ENCODE data around the gene TUBGCP5. TPM values are rescaled to one million over a fixed set of nuclear protein-coding genes. Genes with fewer than 3 reads are reported as not detected.
"Not testable (repeated sequence)": the region's sequence is repeated elsewhere in the genome, so short reads cannot be mapped to it uniquely, and the experiment has no call there.

Gene TUBGCP5
- 14.1 TPM for polyA plus RNA-seq (2013, experiment 1 of 2)
- 13.3 TPM for polyA plus RNA-seq (2013, experiment 2 of 2)

DNA sequence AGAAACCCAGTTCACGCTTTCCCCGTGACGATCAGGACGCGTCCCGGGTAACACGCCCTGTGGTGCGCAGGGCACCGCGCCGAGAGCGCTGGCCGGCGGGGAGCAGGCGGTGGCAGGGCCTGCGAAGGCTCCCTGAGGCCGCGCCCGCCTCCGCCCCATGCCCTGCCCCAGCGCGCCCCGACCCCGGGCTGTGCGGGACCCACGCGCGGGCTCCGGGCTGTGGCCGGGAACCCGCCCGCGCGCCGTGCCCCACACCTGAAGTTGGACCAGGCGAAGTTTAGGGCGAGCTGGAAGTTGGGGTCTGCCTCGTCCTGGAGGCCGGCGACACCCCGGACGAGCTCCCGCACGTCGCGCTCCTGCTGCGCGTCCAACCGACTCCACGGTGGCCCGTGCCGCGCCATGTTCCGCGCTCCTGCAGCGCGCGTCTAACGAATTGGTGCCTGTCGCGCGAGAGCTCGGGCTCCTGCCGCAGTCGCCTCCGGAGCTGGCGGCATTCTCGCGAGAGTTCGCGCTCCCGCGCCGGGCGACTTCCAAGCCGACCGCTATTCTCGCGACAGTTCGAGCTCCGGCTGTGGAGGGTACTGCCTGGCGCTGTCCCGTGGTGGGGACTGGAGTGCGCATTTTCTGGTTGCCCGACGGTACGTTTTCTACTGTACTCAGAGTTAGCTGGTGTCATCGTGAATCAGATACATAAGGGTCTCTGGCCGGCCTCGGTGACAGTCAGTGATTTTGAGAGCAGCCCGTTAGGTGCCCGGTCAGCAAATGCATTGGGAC, at the start of gene TUBGCP5:
Gene TUBGCP5 (minus strand): TSS at position 427 of the 774 bp plus-strand sequence. CDS start 26 bp downstream, at position 401.
- no CpG with 5 or more reads among the region's 92 CpGs for WGBS (ENCODE audit: extremely low coverage, insufficient coverage, low lambda C conversion rate)
- peaks cover 7% of the 10 kb centered on the region for H3K79me1 ChIP-seq (ENCODE audit: low read length)
- no peak within 1 kb of the TSS for H4K8ac ChIP-seq (ENCODE audit: low read depth, low read length)
- no peak within 1 kb of the TSS for H2BK120ac ChIP-seq (ENCODE audit: low read depth, low read length)
- peak within 1 kb of the TSS; percentile 79 for H3K4me2 ChIP-seq (ENCODE audit: low read length)
- peak within 1 kb of the TSS; percentile 72 for H3K4ac ChIP-seq (ENCODE audit: low read depth, low read length)
- H3K27ac ChIP-seq (ENCODE audit: low read depth, low read length): peak within 1 kb of the TSS; percentile 24
- DNase-seq: peak; percentile 99
- H3K4me1 ChIP-seq (ENCODE audit: control insufficient read depth, low read depth, low read length): no peaks in the 10 kb centered on the region
- peak within 1 kb of the TSS; percentile 96 for H3K56ac ChIP-seq (ENCODE audit: low read length)
- H3K9ac ChIP-seq (ENCODE audit: low read length): peak within 1 kb of the TSS; percentile 88
- no peak within 1 kb of the TSS for H2AK5ac ChIP-seq (ENCODE audit: low read length)
- H4K5ac ChIP-seq (ENCODE audit: low read length): no peak within 1 kb of the TSS
- no peaks in the 10 kb centered on the region for H3K79me2 ChIP-seq (ENCODE audit: control insufficient read depth, insufficient read depth, low read length)
- no peak within 1 kb of the TSS for H2BK15ac ChIP-seq (replicated peaks; ENCODE audit: low read depth)
- peak within 1 kb of the TSS; percentile 76 for H3K23ac ChIP-seq (ENCODE audit: low read length)
- H2BK5ac ChIP-seq (ENCODE audit: low read length): no peak within 1 kb of the TSS
- peak within 1 kb of the TSS; percentile 85 for H3K18ac ChIP-seq (ENCODE audit: low read length)
- no peaks in the 10 kb centered on the region for H3K27me3 ChIP-seq (ENCODE audit: insufficient read depth, low read length, poor library complexity)
- H3K4me3 ChIP-seq (ENCODE audit: low read length): peak within 1 kb of the TSS; percentile 87
- no peaks in the 10 kb centered on the region for H3K36me3 ChIP-seq (ENCODE audit: control insufficient read depth, insufficient read depth, low read length)

DNA sequence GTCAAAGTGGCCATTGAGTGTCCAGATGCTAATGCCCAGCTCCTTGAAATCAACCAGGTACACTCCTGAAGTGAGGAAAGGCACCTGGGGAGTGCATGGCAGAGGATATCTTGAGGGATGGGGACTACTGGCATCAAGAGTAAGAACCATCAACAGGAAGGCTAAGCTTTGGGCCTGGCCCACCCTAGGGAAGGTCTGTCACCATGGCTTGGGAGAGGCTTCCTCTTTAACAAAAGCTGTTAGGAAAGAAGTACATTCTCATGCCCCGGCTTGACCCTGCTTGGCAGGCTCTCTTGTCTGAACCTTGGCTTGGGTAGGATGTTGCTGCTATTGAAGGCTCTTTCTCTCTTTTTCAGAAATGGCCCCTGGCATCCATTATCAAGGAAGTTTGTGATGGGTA, 43.7 kb upstream of the TUBGCP5 start:
- no peaks in the 10 kb centered on the region for H3K27me3 ChIP-seq (ENCODE audit: insufficient read depth, low read length, poor library complexity)
- no peak overlapping the region for H4K5ac ChIP-seq (ENCODE audit: low read length)
- H3K4ac ChIP-seq (ENCODE audit: low read depth, low read length): no peak overlapping the region
- no peak overlapping the region for H3K9ac ChIP-seq (ENCODE audit: low read length)
- no peaks in the 10 kb centered on the region for H3K79me1 ChIP-seq (ENCODE audit: low read length)
- no peak overlapping the region for H3K4me3 ChIP-seq (ENCODE audit: low read length)
- no peak overlapping the region for H3K18ac ChIP-seq (ENCODE audit: low read length)
- H4K8ac ChIP-seq (ENCODE audit: low read depth, low read length): no peak overlapping the region
- no peaks in the 10 kb centered on the region for H3K79me2 ChIP-seq (ENCODE audit: control insufficient read depth, insufficient read depth, low read length)
- no peak overlapping the region for H2AK5ac ChIP-seq (ENCODE audit: low read length)
- H3K4me2 ChIP-seq (ENCODE audit: low read length): no peak overlapping the region
- no peak overlapping the region for H2BK15ac ChIP-seq (replicated peaks; ENCODE audit: low read depth)
- H3K4me1 ChIP-seq (ENCODE audit: control insufficient read depth, low read depth, low read length): no peaks in the 10 kb centered on the region
- no peak overlapping the region for H3K23ac ChIP-seq (ENCODE audit: low read length)
- H3K56ac ChIP-seq (ENCODE audit: low read length): no peak overlapping the region
- H3K36me3 ChIP-seq (ENCODE audit: control insufficient read depth, insufficient read depth, low read length): no peaks in the 10 kb centered on the region
- DNase-seq: no peak
- WGBS (ENCODE audit: extremely low coverage, insufficient coverage, low lambda C conversion rate): no CpG with 5 or more reads among the region's 1 CpG
- no peak overlapping the region for H3K27ac ChIP-seq (ENCODE audit: low read depth, low read length)
- H2BK120ac ChIP-seq (ENCODE audit: low read depth, low read length): no peak overlapping the region
- no peak overlapping the region for H2BK5ac ChIP-seq (ENCODE audit: low read length)

DNA sequence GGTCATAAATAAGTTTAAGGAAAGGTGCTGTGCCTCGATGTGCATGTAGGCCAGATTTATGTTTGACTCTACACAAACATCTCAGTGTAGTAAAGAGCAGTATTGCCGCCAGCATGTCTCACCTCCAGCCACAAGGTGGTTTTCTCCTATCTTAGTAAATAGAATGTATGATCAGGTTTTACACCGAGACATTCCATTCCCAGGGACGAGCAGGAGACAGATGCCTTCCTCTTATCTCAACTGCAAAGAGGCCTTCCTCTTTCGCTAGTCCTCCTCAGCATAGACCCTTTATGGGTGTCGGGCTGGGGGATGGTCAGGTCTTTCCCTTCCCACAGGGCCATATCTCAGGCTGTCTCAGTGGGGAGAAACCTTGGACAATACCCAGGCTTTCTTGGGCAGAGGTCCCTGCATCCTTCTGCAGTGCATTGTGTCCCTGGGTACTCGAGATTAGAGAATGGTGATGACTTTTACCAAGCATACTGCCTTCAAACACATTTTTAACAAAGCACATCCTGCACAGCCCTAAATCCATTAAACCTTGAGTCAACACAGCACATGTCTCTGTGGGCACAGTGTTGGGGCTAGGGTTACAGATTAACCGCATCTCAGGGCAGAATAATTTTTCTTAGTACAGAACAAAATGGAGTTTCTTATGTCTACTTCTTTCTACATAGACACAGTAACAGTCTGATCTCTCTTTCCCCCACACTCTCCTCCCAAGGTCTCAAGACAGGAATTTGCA, 42.8 kb upstream of the TUBGCP5 start:
- H3K4me2 ChIP-seq (ENCODE audit: low read length); H2AK5ac ChIP-seq (ENCODE audit: low read length); H2BK120ac ChIP-seq (ENCODE audit: low read depth, low read length); H3K79me1 ChIP-seq (ENCODE audit: low read length); H3K4me3 ChIP-seq (ENCODE audit: low read length); H3K27ac ChIP-seq (ENCODE audit: low read depth, low read length); H3K9ac ChIP-seq (ENCODE audit: low read length); H3K23ac ChIP-seq (ENCODE audit: low read length); H2BK5ac ChIP-seq (ENCODE audit: low read length); H3K36me3 ChIP-seq (ENCODE audit: control insufficient read depth, insufficient read depth, low read length); H3K27me3 ChIP-seq (ENCODE audit: insufficient read depth, low read length, poor library complexity); H3K79me2 ChIP-seq (ENCODE audit: control insufficient read depth, insufficient read depth, low read length); H3K4me1 ChIP-seq (ENCODE audit: control insufficient read depth, low read depth, low read length); H2BK15ac ChIP-seq (replicated peaks; ENCODE audit: low read depth); H3K18ac ChIP-seq (ENCODE audit: low read length); H4K8ac ChIP-seq (ENCODE audit: low read depth, low read length); H3K4ac ChIP-seq (ENCODE audit: low read depth, low read length); H4K5ac ChIP-seq (ENCODE audit: low read length): not testable (repeated sequence)
- H3K56ac ChIP-seq (ENCODE audit: low read length): peak overlapping the region; percentile 60
- WGBS (ENCODE audit: extremely low coverage, insufficient coverage, low lambda C conversion rate): no CpG with 5 or more reads among the region's 8 CpGs
- peak; percentile 31 for DNase-seq

DNA sequence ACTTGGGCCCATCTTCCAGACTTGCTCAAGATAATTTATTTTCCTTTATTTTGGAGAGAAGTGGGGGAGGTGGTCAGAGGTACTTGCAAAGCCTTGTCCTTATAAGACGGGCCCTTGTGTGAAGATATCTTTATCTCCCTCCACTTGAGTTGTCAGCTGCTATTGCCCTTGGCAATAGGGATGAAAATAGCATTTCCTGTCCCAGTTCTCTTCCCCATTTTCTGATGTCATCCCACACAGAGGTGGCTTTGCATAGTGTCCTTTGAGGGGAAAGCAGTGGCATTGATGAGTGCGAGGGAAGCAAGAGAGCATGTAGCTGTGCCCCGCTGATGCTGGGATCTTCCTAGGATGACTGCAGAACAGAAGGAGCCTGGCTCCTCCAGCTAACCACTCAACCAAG, 41.9 kb upstream of the TUBGCP5 start:
- H3K79me1 ChIP-seq (ENCODE audit: low read length): no peaks in the 10 kb centered on the region
- no peak overlapping the region for H3K23ac ChIP-seq (ENCODE audit: low read length)
- H2AK5ac ChIP-seq (ENCODE audit: low read length): no peak overlapping the region
- H3K4me1 ChIP-seq (ENCODE audit: control insufficient read depth, low read depth, low read length): no peaks in the 10 kb centered on the region
- H3K36me3 ChIP-seq (ENCODE audit: control insufficient read depth, insufficient read depth, low read length): no peaks in the 10 kb centered on the region
- peak overlapping the region; percentile 73 for H3K27ac ChIP-seq (ENCODE audit: low read depth, low read length)
- H2BK120ac ChIP-seq (ENCODE audit: low read depth, low read length): no peak overlapping the region
- H2BK5ac ChIP-seq (ENCODE audit: low read length): no peak overlapping the region
- H3K4ac ChIP-seq (ENCODE audit: low read depth, low read length): no peak overlapping the region
- peak; percentile 60 for DNase-seq
- no peak overlapping the region for H2BK15ac ChIP-seq (replicated peaks; ENCODE audit: low read depth)
- no peak overlapping the region for H3K56ac ChIP-seq (ENCODE audit: low read length)
- H3K4me3 ChIP-seq (ENCODE audit: low read length): no peak overlapping the region
- H3K27me3 ChIP-seq (ENCODE audit: insufficient read depth, low read length, poor library complexity): no peaks in the 10 kb centered on the region
- H3K18ac ChIP-seq (ENCODE audit: low read length): no peak overlapping the region
- no peak overlapping the region for H3K9ac ChIP-seq (ENCODE audit: low read length)
- no peaks in the 10 kb centered on the region for H3K79me2 ChIP-seq (ENCODE audit: control insufficient read depth, insufficient read depth, low read length)
- WGBS (ENCODE audit: extremely low coverage, insufficient coverage, low lambda C conversion rate): no CpG with 5 or more reads among the region's 3 CpGs
- H4K8ac ChIP-seq (ENCODE audit: low read depth, low read length): no peak overlapping the region
- H4K5ac ChIP-seq (ENCODE audit: low read length): no peak overlapping the region
- no peak overlapping the region for H3K4me2 ChIP-seq (ENCODE audit: low read length)

DNA sequence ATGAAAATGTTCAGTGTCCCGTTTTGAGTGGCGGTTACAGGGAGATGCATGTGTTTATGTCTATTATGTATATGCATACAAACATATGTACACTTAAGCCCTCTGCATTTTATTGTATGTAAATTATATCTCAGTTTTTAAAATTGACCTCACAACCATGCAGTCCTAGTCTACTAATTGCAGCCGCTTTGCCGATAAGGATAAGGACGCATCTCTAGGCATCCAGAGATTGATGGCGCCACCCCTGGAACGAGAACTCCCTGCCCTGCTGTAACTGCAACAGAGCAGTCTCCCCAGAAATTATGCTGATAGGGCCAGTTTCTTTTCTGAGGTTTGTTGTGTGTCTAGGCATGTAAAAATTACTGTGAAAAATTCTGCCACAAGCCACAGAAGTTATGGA, 40.4 kb upstream of the TUBGCP5 start:
- no peak overlapping the region for H2AK5ac ChIP-seq (ENCODE audit: low read length)
- no peak overlapping the region for H4K8ac ChIP-seq (ENCODE audit: low read depth, low read length)
- H3K56ac ChIP-seq (ENCODE audit: low read length): no peak overlapping the region
- no peaks in the 10 kb centered on the region for H3K79me2 ChIP-seq (ENCODE audit: control insufficient read depth, insufficient read depth, low read length)
- WGBS (ENCODE audit: extremely low coverage, insufficient coverage, low lambda C conversion rate): no CpG with 5 or more reads among the region's 7 CpGs
- no peak overlapping the region for H3K27ac ChIP-seq (ENCODE audit: low read depth, low read length)
- no peak overlapping the region for H3K18ac ChIP-seq (ENCODE audit: low read length)
- no peak overlapping the region for H2BK5ac ChIP-seq (ENCODE audit: low read length)
- no peak overlapping the region for H3K4me2 ChIP-seq (ENCODE audit: low read length)
- no peak for DNase-seq
- H2BK120ac ChIP-seq (ENCODE audit: low read depth, low read length): no peak overlapping the region
- no peak overlapping the region for H3K4ac ChIP-seq (ENCODE audit: low read depth, low read length)
- no peak overlapping the region for H4K5ac ChIP-seq (ENCODE audit: low read length)
- H3K36me3 ChIP-seq (ENCODE audit: control insufficient read depth, insufficient read depth, low read length): no peaks in the 10 kb centered on the region
- no peaks in the 10 kb centered on the region for H3K79me1 ChIP-seq (ENCODE audit: low read length)
- no peaks in the 10 kb centered on the region for H3K27me3 ChIP-seq (ENCODE audit: insufficient read depth, low read length, poor library complexity)
- no peak overlapping the region for H2BK15ac ChIP-seq (replicated peaks; ENCODE audit: low read depth)
- H3K9ac ChIP-seq (ENCODE audit: low read length): no peak overlapping the region
- no peak overlapping the region for H3K4me3 ChIP-seq (ENCODE audit: low read length)
- no peaks in the 10 kb centered on the region for H3K4me1 ChIP-seq (ENCODE audit: control insufficient read depth, low read depth, low read length)
- H3K23ac ChIP-seq (ENCODE audit: low read length): no peak overlapping the region

All from mesendoderm (in vitro differentiated cells).